Renal cortical epithelial cell (primary cell): ENCODE results near the gene ZNF568. TPM values are rescaled to one million over a fixed set of nuclear protein-coding genes. Genes with fewer than 3 reads are reported as not detected.

Experiments
- DNase-seq: peaks from one replicate; pipeline ENCODE4 v3.0.0-alpha.2; 2011; ENCODE audit warnings: low read depth
- total RNA-seq: library from RNA; depleted of rRNA; stranded (reverse); fragments of >200 nt; gene quantifications from 2 replicates; pipeline ENCODE4 v1.2.3, GENCODE V29; 2014

The ZNF568 gene
- total RNA-seq, 1 donor from 2014 or later, result 14.4 TPM

GRCh38 chr19:36999313-36999712 lies 83.2 kb downstream of the ZNF568 start:
- no peak for DNase-seq

GRCh38 chr19:37007587-37008220 lies 91.6 kb downstream of the ZNF568 start:
- DNase-seq, result peak; percentile 23

GRCh38 chr19:37009871-37010270 lies 93.7 kb downstream of the ZNF568 start:
- DNase-seq, result no peak

GRCh38 chr19:37012093-37012745 lies 96.1 kb downstream of the ZNF568 start:
- no peak for DNase-seq

DNA sequence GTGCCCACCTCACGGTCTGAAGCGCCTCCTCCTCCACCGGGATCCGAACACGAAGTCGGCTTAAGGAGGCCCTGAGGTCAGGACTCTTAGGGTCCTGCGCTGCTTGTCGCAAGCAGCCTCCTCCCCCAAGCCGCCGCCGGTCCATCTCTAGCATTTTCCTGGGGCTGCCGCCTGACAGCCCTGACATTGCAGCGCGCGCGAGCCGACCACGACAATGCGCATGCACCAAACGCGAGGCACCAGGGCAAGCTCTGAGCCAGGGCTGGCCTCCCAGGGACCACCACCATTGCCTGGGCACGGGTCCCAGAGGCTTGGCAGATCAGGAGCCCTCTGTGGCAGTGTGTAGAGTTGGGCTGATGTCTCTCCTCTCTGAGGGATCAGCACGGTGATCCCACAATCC lies 98.3 kb downstream of the ZNF568 start:
- no peak for DNase-seq

- no peak for DNase-seq
These were observed 129.0 kb downstream of the ZNF568 start for GRCh38 chr19:37045140-37045539.

Other genes starting within 250 kb of the ZNF568 start
- 13.2 TPM in 2 replicates for gene ZNF461, start 249.5 kb upstream of the ZNF568 start, total RNA-seq
- 5.6 and 9.4 TPM in 2 replicates for gene ZNF567, start 228.7 kb upstream of the ZNF568 start, total RNA-seq
- gene ZNF850, start 143.5 kb upstream of the ZNF568 start, total RNA-seq, result 3.1 and 3.9 TPM in 2 replicates
- 6.1 and 12.7 TPM in 2 replicates for gene ZNF790, start 77.9 kb upstream of the ZNF568 start, total RNA-seq
- gene ZNF345, start 65.5 kb upstream of the ZNF568 start, total RNA-seq, result 1.6 and 5.5 TPM in 2 replicates
- gene ZNF829, start within 50 bp of the ZNF568 start, total RNA-seq, result 3.8 and 4.0 TPM in 2 replicates
- gene ZNF420, start 162.1 kb downstream of the ZNF568 start, total RNA-seq, result 2.8 and 15.8 TPM in 2 replicates